Endodermal cell (in vitro differentiated cells): Measurements from ENCODE around the gene LRIT3. TPM values are rescaled to one million over a fixed set of nuclear protein-coding genes. Genes with fewer than 3 reads are reported as not detected.
A peak's percentile ranks its signal among the peaks of the same experiment; 100 is the strongest.

Experiments
- DNase-seq: peaks from one replicate; pipeline ENCODE4 v3.0.0-alpha.2; 2017
- H3K27ac ChIP-seq: 2 replicates; pipeline ENCODE4 v1.5.1; 2013; ENCODE audit warnings: mild to moderate bottlenecking, low read depth, low read length, moderate library complexity
- H3K27me3 ChIP-seq: 2 replicates; pipeline ENCODE4 v1.6.1; 2013; ENCODE audit warnings: mild to moderate bottlenecking, low read length, moderate library complexity; ENCODE audit not compliant: insufficient read depth, control insufficient read depth, poor library complexity, severe bottlenecking
- H3K36me3 ChIP-seq: 2 replicates; pipeline ENCODE4 v1.7.0; 2013; ENCODE audit warnings: mild to moderate bottlenecking, low read length, moderate library complexity; ENCODE audit not compliant: control insufficient read depth, insufficient read depth
- H3K4me1 ChIP-seq: one replicate; pipeline ENCODE4 v1.7.0; 2013; ENCODE audit warnings: low read length; ENCODE audit not compliant: control insufficient read depth, insufficient read depth
- H3K4me3 ChIP-seq: 2 replicates; pipeline ENCODE4 v1.5.1; 2013; ENCODE audit warnings: mild to moderate bottlenecking, low read length, moderate library complexity
- H3K9ac ChIP-seq: 2 replicates; pipeline ENCODE4 v1.6.1; 2013; ENCODE audit warnings: mild to moderate bottlenecking, low read length, moderate library complexity; ENCODE audit not compliant: poor library complexity, severe bottlenecking; ENCODE audit errors: extremely low read depth
- H3K9me3 ChIP-seq: 2 replicates; pipeline ENCODE4 v1.6.1; 2013; ENCODE audit warnings: mild to moderate bottlenecking, low read length, moderate library complexity; ENCODE audit not compliant: control insufficient read depth
- H3K27ac Mint-ChIP-seq: 2 replicates; pipeline ENCODE4 v1.8.0; 2020; ENCODE audit warnings: mixed read lengths
- H3K27me3 Mint-ChIP-seq: 2 replicates; pipeline ENCODE4 v1.8.0; 2021; ENCODE audit warnings: mild to moderate bottlenecking, mixed read lengths; ENCODE audit not compliant: insufficient read depth
- H3K36me3 Mint-ChIP-seq: 2 replicates; pipeline ENCODE4 v1.8.0; 2020; ENCODE audit warnings: low read depth, mixed read lengths
- H3K4me1 Mint-ChIP-seq: 2 replicates; pipeline ENCODE4 v1.8.0; 2020; ENCODE audit warnings: mixed read lengths
- H3K4me3 Mint-ChIP-seq: 2 replicates; pipeline ENCODE4 v1.8.0; 2020; ENCODE audit warnings: mild to moderate bottlenecking, moderate library complexity, mixed read lengths
- H3K9me3 Mint-ChIP-seq: 2 replicates; pipeline ENCODE4 v1.8.0; 2020; ENCODE audit warnings: mild to moderate bottlenecking, mixed read lengths
- WGBS, 2 experiments: methylation state at CpG; one replicate each; pipeline versions ENCODE4 v1.1.5 to v1.1.7; 2013; ENCODE audit warnings: missing lambda C conversion rate in 2 of 2, mixed read lengths in 1 of 2; ENCODE audit not compliant: insufficient coverage in 1 of 2, insufficient read length in 1 of 2; 5-methylcytosine and 5-hydroxymethylcytosine counted together
- long read RNA-seq, 4 experiments: library from polyadenylated mRNA in 2 of 4; library from RNA in 1 of 4; library from capped mRNA in 1 of 4; stranded (forward) in 3 of 4; unstranded in 1 of 4; transcript quantifications; one replicate each; pipeline ENCODE4 v2.0.0, GENCODE V29; 2020 to 2021; ENCODE audit warnings: inconsistent platforms in 1 of 4
- polyA plus RNA-seq, 2 experiments: library from polyadenylated mRNA; stranded (reverse); fragments of 50-300 nt; gene quantifications; one replicate each; pipeline ENCODE4 v1.2.3, GENCODE V29; 2013
- total RNA-seq, 2 donors: library from RNA; stranded (reverse); fragmentation: NEBNext Ultra II Directional in 1 of 2; extraction: Animal tissue kit (Norgen Biotek cat#: 25700) in 1 of 2; gene quantifications; 2 replicates in 1 of 2; 3 replicates in 1 of 2; pipeline ENCODE4 v1.2.1, GENCODE V29; 2021
- TF ChIP-seq, protein P1 (sequence below): fragments of 200-600 bp; sonication (generic); conservative IDR thresholded peaks from 2 replicates; pipeline ENCODE4 v1.5.0; 2021; ENCODE audit warnings: antibody characterized with exemption, mild to moderate bottlenecking

LRIT3 gene
- 1 to 10 TPM; 1.5 to 3.1 TPM for total RNA-seq
- polyA plus RNA-seq (2013, experiment 1 of 2) = 0.21 TPM
- 0.25 TPM for polyA plus RNA-seq (2013, experiment 2 of 2)
- long read RNA-seq, experiment 1 = 0 reads
- long read RNA-seq, experiment 2, transcript LRIT3-202 (4 exons, 3,566 nt) = major isoform, 5 of 7 reads
- long read RNA-seq, experiment 2, partial matches to known transcripts = 0 of 7 reads
- long read RNA-seq, experiment 2, other reads (novel, unspliced or antisense) = 2 of 7 reads
- long read RNA-seq, experiment 3, transcript LRIT3-202 (4 exons, 3,566 nt) = major isoform, 7 of 8 reads
- long read RNA-seq, experiment 3, partial matches to known transcripts = 0 of 8 reads
- long read RNA-seq, experiment 3, other reads (novel, unspliced or antisense) = 1 of 8 reads
- long read RNA-seq, experiment 4, partial matches to known transcripts = 0 of 3 reads
- long read RNA-seq, experiment 4, other reads (novel, unspliced or antisense) = 2 of 3 reads

DNA sequence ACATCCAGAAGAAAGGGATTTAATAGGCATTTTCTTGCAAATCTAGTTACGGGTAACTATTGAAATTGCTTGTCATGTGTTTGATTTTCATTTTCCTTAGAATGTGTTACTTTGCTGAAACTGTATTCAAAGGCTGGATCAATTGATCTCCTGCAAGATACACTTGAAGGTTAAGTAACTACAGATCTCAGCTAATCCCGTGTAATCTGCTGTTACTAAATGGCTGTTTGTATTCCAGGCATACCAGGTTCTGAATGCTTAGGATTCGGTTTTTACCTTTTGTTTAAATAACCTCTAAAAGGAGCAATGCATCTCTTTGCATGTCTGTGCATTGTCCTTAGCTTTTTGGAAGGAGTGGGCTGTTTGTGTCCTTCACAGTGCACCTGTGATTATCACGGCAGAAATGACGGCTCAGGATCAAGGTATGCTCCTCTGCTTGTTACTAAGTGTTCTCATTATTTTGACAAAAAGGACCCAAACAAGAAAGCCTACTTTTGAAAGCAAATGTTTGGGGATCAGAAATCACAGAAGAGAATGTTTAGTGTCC is at the start of gene LRIT3:
Gene LRIT3, plus strand, starts transcription at position 212 of the 547 bp plus-strand sequence. Its CDS starts 95 bp downstream, at position 307.
- TF ChIP-seq, protein P1, sequence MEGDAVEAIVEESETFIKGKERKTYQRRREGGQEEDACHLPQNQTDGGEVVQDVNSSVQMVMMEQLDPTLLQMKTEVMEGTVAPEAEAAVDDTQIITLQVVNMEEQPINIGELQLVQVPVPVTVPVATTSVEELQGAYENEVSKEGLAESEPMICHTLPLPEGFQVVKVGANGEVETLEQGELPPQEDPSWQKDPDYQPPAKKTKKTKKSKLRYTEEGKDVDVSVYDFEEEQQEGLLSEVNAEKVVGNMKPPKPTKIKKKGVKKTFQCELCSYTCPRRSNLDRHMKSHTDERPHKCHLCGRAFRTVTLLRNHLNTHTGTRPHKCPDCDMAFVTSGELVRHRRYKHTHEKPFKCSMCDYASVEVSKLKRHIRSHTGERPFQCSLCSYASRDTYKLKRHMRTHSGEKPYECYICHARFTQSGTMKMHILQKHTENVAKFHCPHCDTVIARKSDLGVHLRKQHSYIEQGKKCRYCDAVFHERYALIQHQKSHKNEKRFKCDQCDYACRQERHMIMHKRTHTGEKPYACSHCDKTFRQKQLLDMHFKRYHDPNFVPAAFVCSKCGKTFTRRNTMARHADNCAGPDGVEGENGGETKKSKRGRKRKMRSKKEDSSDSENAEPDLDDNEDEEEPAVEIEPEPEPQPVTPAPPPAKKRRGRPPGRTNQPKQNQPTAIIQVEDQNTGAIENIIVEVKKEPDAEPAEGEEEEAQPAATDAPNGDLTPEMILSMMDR = no peak
- Histone ChIP-seq H3K27ac (no peak within 1 kb of the TSS), H3K9me3 (no peaks in the 10 kb centered on the region), H3K4me3 (peak within 1 kb of the TSS; percentile 15), H3K36me3 (peaks cover 4% of the 10 kb centered on the region), H3K27me3 (no peaks in the 10 kb centered on the region), H3K9ac (peak within 1 kb of the TSS; percentile 32), H3K4me1 (peaks cover 7% of the 10 kb centered on the region)
- Mint-ChIP-seq H3K36me3 (peaks cover under 1% of the 10 kb centered on the region), H3K9me3 (peaks cover under 1% of the 10 kb centered on the region), H3K27ac (peak within 1 kb of the TSS; percentile 69), H3K4me1 (peaks cover 30% of the 10 kb centered on the region), H3K27me3 (no peaks in the 10 kb centered on the region), H3K4me3 (peak within 1 kb of the TSS; percentile 16)
- no peak for DNase-seq
- WGBS, 2 experiments = 63 to 74% methylated on average over 5 of the region's 5 CpGs

GRCh38 chr4:109798866-109799265 is 49.0 kb upstream of the LRIT3 start:
- H3K4me3 ChIP-seq = no peak overlapping the region
- H3K27ac Mint-ChIP-seq = no peak overlapping the region
- DNase-seq = no peak
- H3K4me3 Mint-ChIP-seq = no peak overlapping the region
- no peaks in the 10 kb centered on the region for H3K9me3 ChIP-seq
- H3K27me3 Mint-ChIP-seq = no peaks in the 10 kb centered on the region
- H3K9me3 Mint-ChIP-seq = peaks cover 16% of the 10 kb centered on the region
- H3K27ac ChIP-seq = no peak overlapping the region
- no peaks in the 10 kb centered on the region for H3K4me1 ChIP-seq
- no peaks in the 10 kb centered on the region for H3K36me3 Mint-ChIP-seq
- TF ChIP-seq, protein P1 = peak; percentile 52
- no peaks in the 10 kb centered on the region for H3K4me1 Mint-ChIP-seq
- no peaks in the 10 kb centered on the region for H3K27me3 ChIP-seq
- H3K9ac ChIP-seq = no peak overlapping the region
- H3K36me3 ChIP-seq = no peaks in the 10 kb centered on the region

- H3K27ac Mint-ChIP-seq = no peak overlapping the region
Observed at GRCh38 chr4:109801099-109801789, 46.7 kb upstream of the LRIT3 start.

More at GRCh38 chr4:109801099-109801789, 46.7 kb upstream of the LRIT3 start:
- Histone ChIP-seq H3K4me3 (no peak overlapping the region), H3K36me3 (no peaks in the 10 kb centered on the region), H3K4me1 (no peaks in the 10 kb centered on the region), H3K9ac (no peak overlapping the region), H3K27me3 (no peaks in the 10 kb centered on the region), H3K9me3 (no peaks in the 10 kb centered on the region), H3K27ac (no peak overlapping the region)
- DNase-seq = no peak
- 76 to 95% methylated on average over 2 to 4 of the region's 4 CpGs for WGBS, 2 experiments
- Mint-ChIP-seq H3K27me3 (no peaks in the 10 kb centered on the region), H3K9me3 (peaks cover 6% of the 10 kb centered on the region), H3K4me3 (no peak overlapping the region), H3K36me3 (no peaks in the 10 kb centered on the region), H3K4me1 (no peaks in the 10 kb centered on the region)
- TF ChIP-seq, protein P1 = no peak
